ENCODE measurements around the gene FILIP1. TPM values are rescaled to one million over a fixed set of nuclear protein-coding genes. Genes with fewer than 3 reads are reported as not detected.

FILIP1 gene
- total and polyA plus RNA-seq, 5 experiments from 2014 or later, result 0.02 to 0.11 (median 0.02) TPM; not detected in 2

- no peaks in the 10 kb centered on the region for H3K27me3 Mint-ChIP-seq
- ATAC-seq (peak; percentile 39 to 41), DNase-seq (peak in 8 of 10 donors; percentile 3 to 38 (median 20))
- H3K4me3 Mint-ChIP-seq, result no peak overlapping the region
- POLR2A ChIA-PET, result interaction anchor here (0.6 to 3.2 kb wide), 7 partner anchors 11 to 1533 kb away, joined by 3 to 30 read pairs (median 5); partner anchors contain the start of genes COX7A2 and SENP6
- H3K4me1 Mint-ChIP-seq, result peaks cover 16 to 51% (median 31%) of the 10 kb centered on the region in 4 donors
- peaks cover 0 to 3% (median 0%) of the 10 kb centered on the region in 3 donors for H3K36me3 Mint-ChIP-seq
- no peak overlapping the region for H3K27ac Mint-ChIP-seq
- no peaks in the 10 kb centered on the region for H3K9me3 Mint-ChIP-seq
Measured at GRCh38 chr6:75283907-75284631, 209.5 kb downstream of the FILIP1 start.

DNA sequence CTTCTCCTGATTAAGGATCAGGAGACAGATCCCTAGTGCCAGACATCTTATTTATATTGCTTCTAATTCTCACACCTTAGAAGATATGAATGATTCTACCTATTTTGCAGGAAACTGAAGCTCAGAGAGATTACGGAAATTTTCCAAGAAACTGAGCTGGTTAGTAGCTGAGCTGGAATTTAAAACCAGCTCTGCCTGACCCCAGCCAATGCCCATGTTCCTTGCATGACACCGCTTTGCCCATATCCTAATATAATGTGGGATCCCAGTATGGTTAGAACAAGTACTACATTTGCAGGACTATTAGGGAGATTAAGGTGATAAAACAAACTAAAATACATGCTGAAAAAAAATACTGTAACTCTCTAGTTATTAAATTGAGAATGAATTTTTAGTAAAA is 210.9 kb downstream of the FILIP1 start:
- no peak for DNase-seq
- no peak for ATAC-seq
- no peaks in the 10 kb centered on the region for H3K9me3 Mint-ChIP-seq
- POLR2A ChIA-PET, result interaction anchor here (1.2 kb wide), 2 partner anchors 39 to 40 kb away, joined by 4 read pairs; no protein-coding TSS in a partner anchor
- peak overlapping the region in 7 of 10 donors; percentile 6 to 69 (median 58) for H3K27ac Mint-ChIP-seq
- peak overlapping the region in 6 of 10 donors; percentile 0 to 72 (median 42) for H3K4me3 Mint-ChIP-seq
- H3K36me3 Mint-ChIP-seq, result peaks cover 0 to 2% (median 0%) of the 10 kb centered on the region in 3 donors
- no peaks in the 10 kb centered on the region for H3K27me3 Mint-ChIP-seq
- H3K4me1 Mint-ChIP-seq, result peaks cover 22 to 51% (median 40%) of the 10 kb centered on the region in 4 donors

GRCh38 chr6:75281653-75282052 is 211.9 kb downstream of the FILIP1 start:
- Mint-ChIP-seq H3K27me3 (no peaks in the 10 kb centered on the region), H3K36me3 (peaks cover 0 to 5% (median 0%) of the 10 kb centered on the region in 3 donors), H3K9me3 (no peaks in the 10 kb centered on the region), H3K4me1 (peaks cover 23 to 50% (median 42%) of the 10 kb centered on the region in 4 donors), H3K27ac (peak overlapping the region in 3 of 10 donors; percentile 1 to 59 (median 41)), H3K4me3 (peak overlapping the region in 5 of 10 donors; percentile 35 to 60 (median 46))
- POLR2A ChIA-PET, result interaction anchor here (1.2 kb wide), 1 partner anchor 38 kb away, joined by 4 read pairs; no protein-coding TSS in a partner anchor
- no peak for ATAC-seq
- DNase-seq, result no peak

DNA sequence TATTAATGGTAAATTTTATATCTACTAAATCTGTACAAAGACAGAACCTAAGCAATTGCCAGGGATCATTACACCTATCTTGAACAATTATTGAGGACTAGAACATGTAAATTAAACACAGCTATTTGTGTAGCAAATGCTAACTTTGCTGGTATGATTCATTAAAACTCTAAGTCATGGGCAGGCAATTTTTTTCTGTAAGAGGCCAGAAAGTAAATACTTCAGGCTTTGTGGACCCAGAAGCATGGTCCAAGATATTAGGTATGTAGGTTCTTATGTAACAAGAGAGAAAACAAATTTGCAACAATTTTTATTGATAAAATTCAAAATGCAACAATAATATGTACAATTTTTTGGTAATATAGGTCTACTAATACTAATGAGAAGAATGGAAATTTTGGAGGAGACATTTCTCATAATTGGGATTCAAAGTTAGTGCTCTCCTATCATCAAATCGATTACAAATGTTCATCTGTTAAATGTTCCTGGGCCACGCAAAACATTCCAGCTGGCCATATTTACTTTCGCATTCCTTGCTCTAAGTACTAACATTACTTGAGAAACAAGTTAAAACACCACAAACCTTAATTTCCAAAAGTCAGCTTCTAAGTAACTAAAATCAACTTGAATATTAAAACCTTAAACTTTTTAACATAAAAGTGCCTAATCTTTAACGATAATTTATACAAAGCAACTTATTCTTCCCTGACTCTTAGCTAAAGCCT is 213.3 kb downstream of the FILIP1 start:
- no peaks in the 10 kb centered on the region for H3K27me3 Mint-ChIP-seq
- DNase-seq (no peak), ATAC-seq (no peak)
- H3K27ac Mint-ChIP-seq, result peak overlapping the region in 2 of 10 donors; percentile 17 to 33
- POLR2A ChIA-PET, result no interaction called here
- H3K4me1 Mint-ChIP-seq, result peaks cover 27 to 63% (median 51%) of the 10 kb centered on the region in 4 donors
- H3K4me3 Mint-ChIP-seq, result peak overlapping the region in 4 of 10 donors; percentile 1 to 50 (median 16)
- H3K36me3 Mint-ChIP-seq, result peaks cover 0 to 10% (median 4%) of the 10 kb centered on the region in 3 donors
- no peaks in the 10 kb centered on the region for H3K9me3 Mint-ChIP-seq

GRCh38 chr6:75279418-75279817 is 214.2 kb downstream of the FILIP1 start:
- POLR2A ChIA-PET, result interaction anchor here (1.7 kb wide), 1 partner anchor 36 kb away, joined by 6 read pairs; the partner anchor contains the start of gene COX7A2
- DNase-seq, result no peak
- peaks cover 31 to 70% (median 58%) of the 10 kb centered on the region in 4 donors for H3K4me1 Mint-ChIP-seq
- H3K27me3 Mint-ChIP-seq, result no peaks in the 10 kb centered on the region
- H3K4me3 Mint-ChIP-seq, result peak overlapping the region in 3 of 10 donors; percentile 8 to 20 (median 19)
- H3K27ac Mint-ChIP-seq, result peak overlapping the region in 3 of 10 donors; percentile 5 to 57 (median 33)
- peaks cover 0 to 15% (median 9%) of the 10 kb centered on the region in 3 donors for H3K36me3 Mint-ChIP-seq
- ATAC-seq, result no peak
- no peaks in the 10 kb centered on the region for H3K9me3 Mint-ChIP-seq

DNA sequence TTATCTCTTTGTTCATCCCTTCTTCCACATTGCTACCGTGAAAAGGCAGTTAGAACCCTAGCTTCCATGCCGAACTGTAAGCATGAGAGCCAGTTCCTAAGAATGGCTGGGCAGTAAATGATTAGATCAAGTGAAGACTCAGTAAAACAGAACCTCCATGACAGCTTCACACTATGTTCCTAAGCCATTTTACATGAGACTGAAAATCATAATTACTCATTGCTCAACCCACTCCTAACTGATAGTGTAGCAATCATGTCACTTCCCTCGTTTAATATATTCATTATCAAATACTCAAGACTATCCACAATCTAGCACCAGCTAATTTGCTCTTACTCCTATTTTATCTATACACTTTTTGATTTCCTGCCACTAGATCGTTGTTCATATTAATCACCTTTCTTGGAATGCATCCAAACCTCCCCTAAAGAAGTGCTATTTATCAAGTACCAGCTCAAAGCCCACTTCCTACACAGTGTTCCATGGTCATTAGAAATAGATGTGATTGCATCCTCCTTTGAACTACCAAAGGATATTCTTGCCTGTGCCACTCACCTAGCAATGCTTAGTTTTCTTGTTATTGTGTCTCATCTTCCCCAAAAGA is 215.0 kb downstream of the FILIP1 start:
- POLR2A ChIA-PET, result interaction anchor here (1.7 kb wide), 1 partner anchor 35 kb away, joined by 6 read pairs; the partner anchor contains the start of gene COX7A2
- Mint-ChIP-seq H3K36me3 (peaks cover 0 to 20% (median 9%) of the 10 kb centered on the region in 3 donors), H3K4me3 (peak overlapping the region in 6 of 10 donors; percentile 0 to 10 (median 2)), H3K4me1 (peaks cover 36 to 78% (median 66%) of the 10 kb centered on the region in 4 donors), H3K27me3 (no peaks in the 10 kb centered on the region), H3K9me3 (no peaks in the 10 kb centered on the region), H3K27ac (peak overlapping the region in 9 of 10 donors; percentile 0 to 73 (median 11))
- DNase-seq (no peak), ATAC-seq (no peak)

DNA sequence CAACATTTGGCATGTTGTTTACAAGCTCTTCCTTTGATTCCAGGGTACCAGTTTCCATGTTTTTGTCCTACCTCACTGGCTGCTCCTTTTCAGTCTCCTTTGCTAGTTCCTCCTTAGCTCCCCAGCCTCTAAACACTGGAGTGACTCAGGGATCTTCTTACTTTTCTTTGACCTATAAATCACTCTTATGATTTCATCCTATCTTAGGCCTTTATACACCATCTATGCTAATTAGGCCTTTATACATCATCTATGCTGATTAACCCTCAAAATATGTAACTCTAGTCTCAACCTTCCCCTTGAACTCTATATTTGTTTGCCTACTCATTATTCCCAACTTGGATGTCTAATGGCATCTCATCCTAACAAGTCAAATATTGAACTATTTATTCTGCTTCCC is 218.5 kb downstream of the FILIP1 start:
- Mint-ChIP-seq H3K4me3 (peak overlapping the region in 2 of 10 donors; percentile 2), H3K27me3 (no peaks in the 10 kb centered on the region), H3K4me1 (peaks cover 39 to 79% (median 77%) of the 10 kb centered on the region in 4 donors), H3K27ac (peak overlapping the region in 6 of 10 donors; percentile 0 to 77 (median 10)), H3K36me3 (peaks cover 9 to 39% (median 11%) of the 10 kb centered on the region in 3 donors), H3K9me3 (no peaks in the 10 kb centered on the region)
- ATAC-seq, result no peak
- POLR2A ChIA-PET, result no interaction called here
- no peak for DNase-seq

DNA sequence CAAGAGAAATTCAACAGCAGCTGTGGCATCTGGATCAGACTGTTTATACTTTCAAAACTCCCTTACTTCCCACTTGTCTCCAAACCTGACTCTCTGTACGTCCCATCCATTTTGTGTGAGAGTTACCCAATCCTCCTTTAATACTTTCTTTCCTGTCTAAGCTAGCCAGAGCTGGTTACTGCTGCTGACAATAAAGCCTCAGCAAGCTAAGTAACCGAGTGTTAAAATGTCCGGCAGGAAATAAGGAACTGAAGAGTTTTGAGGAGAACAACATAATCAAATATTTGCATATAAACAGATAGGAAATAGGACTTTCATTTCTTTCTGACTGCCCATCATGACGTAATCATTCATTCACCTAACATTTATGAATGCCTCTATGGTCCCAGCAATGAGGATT is 220.6 kb downstream of the FILIP1 start:
- DNase-seq (no peak), ATAC-seq (no peak)
- peaks cover 32 to 74% (median 73%) of the 10 kb centered on the region in 4 donors for H3K4me1 Mint-ChIP-seq
- H3K36me3 Mint-ChIP-seq, result peaks cover 9 to 37% (median 11%) of the 10 kb centered on the region in 3 donors
- H3K27me3 Mint-ChIP-seq, result no peaks in the 10 kb centered on the region
- no peak overlapping the region for H3K4me3 Mint-ChIP-seq
- H3K27ac Mint-ChIP-seq, result peak overlapping the region in 3 of 10 donors; percentile 19 to 45 (median 28)
- H3K9me3 Mint-ChIP-seq, result no peaks in the 10 kb centered on the region
- POLR2A ChIA-PET, result interaction anchor here (0.6 kb wide), 1 partner anchor 11 kb away, joined by 3 read pairs; no protein-coding TSS in a partner anchor

DNA sequence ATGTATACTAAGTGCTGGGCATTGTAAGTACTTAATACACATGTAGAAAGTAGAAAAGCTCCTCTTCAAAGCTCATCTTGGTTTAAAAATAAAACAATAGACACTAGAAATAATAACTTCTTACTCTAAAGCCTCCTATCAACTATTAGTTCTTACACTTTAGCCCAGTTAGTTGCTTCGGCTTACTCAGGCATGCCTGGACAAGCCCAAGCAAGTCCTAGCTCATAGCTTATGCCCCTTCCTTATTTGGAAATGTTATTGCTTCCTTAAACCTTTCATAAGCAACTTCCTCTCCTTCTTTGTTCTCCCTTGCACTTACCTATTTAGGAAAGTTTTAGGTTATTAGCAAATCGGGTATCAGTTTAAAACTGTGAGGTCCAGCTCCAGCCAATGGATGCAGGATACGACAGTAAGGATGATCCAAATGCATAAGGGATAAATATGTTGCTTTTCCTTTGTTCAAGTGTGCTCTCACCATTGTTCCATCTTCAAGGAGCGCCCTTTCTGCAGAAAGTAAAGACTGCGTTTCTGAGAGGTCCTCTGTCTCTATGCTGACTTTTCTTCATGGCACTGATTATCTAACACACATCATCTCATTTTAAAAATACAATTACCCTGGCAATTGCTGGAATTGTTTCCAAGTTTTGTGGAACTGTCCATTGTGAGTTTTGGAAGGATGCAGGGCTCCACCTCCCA is 221.3 kb downstream of the FILIP1 start:
- Mint-ChIP-seq H3K9me3 (no peaks in the 10 kb centered on the region), H3K4me1 (peaks cover 34 to 79% (median 75%) of the 10 kb centered on the region in 4 donors), H3K27me3 (no peaks in the 10 kb centered on the region), H3K4me3 (no peak overlapping the region), H3K36me3 (peaks cover 9 to 39% (median 11%) of the 10 kb centered on the region in 3 donors), H3K27ac (peak overlapping the region in 7 of 10 donors; percentile 0 to 72 (median 26))
- no peak for ATAC-seq
- POLR2A ChIA-PET, result no interaction called here
- DNase-seq, result no peak

DNA sequence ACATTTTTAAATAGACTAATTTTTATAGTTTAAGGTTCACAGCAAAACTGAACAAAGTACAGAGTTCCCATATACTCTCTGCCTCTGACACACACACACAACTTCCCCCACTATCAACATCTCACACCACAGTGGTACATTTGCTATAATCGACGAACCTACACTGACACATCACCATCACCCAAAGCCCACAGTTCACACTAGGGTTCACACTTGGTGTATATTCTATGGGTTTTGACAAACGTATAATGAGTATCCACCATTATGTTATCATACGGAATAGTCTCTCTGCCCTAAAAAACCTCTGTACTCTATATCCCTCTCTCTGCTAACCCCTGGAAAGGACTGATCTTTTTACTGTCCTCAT is 224.6 kb downstream of the FILIP1 start:
- no peak for DNase-seq
- Mint-ChIP-seq H3K36me3 (peaks cover 0 to 37% (median 12%) of the 10 kb centered on the region in 3 donors), H3K4me3 (no peak overlapping the region), H3K9me3 (no peaks in the 10 kb centered on the region), H3K27ac (peak overlapping the region in 7 of 10 donors; percentile 3 to 71 (median 31)), H3K27me3 (no peaks in the 10 kb centered on the region), H3K4me1 (peaks cover 16 to 58% (median 47%) of the 10 kb centered on the region in 4 donors)
- ATAC-seq, result no peak
- POLR2A ChIA-PET, result no interaction called here

GRCh38 chr6:75268121-75268987 is 225.2 kb downstream of the FILIP1 start:
- H3K27ac Mint-ChIP-seq, result peak overlapping the region in 9 of 10 donors; percentile 3 to 71 (median 31)
- H3K36me3 Mint-ChIP-seq, result peaks cover 0 to 40% (median 12%) of the 10 kb centered on the region in 3 donors
- peak overlapping the region in 1 of 10 donors; percentile 20 for H3K4me3 Mint-ChIP-seq
- H3K4me1 Mint-ChIP-seq, result peaks cover 15 to 54% (median 44%) of the 10 kb centered on the region in 4 donors
- ATAC-seq (no peak), DNase-seq (no peak)
- no peaks in the 10 kb centered on the region for H3K9me3 Mint-ChIP-seq
- POLR2A ChIA-PET, result interaction anchor here (0.9 kb wide), 1 partner anchor 10 kb away, joined by 3 read pairs; no protein-coding TSS in a partner anchor
- no peaks in the 10 kb centered on the region for H3K27me3 Mint-ChIP-seq

Measured in naive thymus-derived CD8-positive, alpha-beta T cell (primary cell).